ENCODE data around the gene LGR6.

LGR6 gene

DNA sequence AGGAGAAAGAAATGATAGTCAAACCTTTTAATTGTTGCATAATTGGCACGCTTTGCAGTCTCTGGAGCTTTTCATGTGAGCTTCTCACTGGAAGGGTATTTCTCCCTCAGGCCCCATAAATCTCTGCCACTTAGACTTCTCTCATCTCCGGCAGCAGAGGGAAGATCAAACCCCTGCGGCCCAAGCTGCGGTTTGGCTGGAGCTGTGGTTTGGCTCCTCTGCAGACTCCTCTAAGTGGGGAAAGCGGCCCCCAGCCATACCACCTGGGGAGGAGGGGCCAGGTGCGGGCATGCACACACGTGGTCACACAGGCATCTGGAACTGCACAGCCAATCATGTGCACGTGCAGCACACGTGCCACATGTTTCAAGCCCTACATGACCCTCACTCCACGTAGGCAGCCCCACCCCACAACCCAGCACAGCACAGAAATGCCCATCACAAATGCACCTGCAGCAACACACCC is 89.8 kb downstream of the LGR6 start:
- Histone ChIP-seq H3K9me3 (replicated peaks in 1 of 11) (no peaks in the 10 kb centered on the region), H3K9ac (no peak overlapping the region), H3K36me3 (peaks cover 0 to 28% (median 0%) of the 10 kb centered on the region in 11 experiments; a peak in 9 of 22 replicates), H3K4me2 (peak overlapping the region in 10 of 11 experiments; percentile 3 to 82 (median 64); a peak in 19 of 22 replicates), H3K4me1 (peaks cover 0 to 49% (median 41%) of the 10 kb centered on the region in 10 experiments; a peak in 16 of 20 replicates), H4K20me1 (peaks cover 0 to 21% (median 5%) of the 10 kb centered on the region in 11 experiments; a peak in 8 of 22 replicates), H3K27ac (no peak overlapping the region), H3K27me3 (peaks cover 0 to 3% (median 0%) of the 10 kb centered on the region in 11 experiments; a peak in 1 of 22 replicates), H3K4me3 (no peak overlapping the region)
- peak in 2 of 11 experiments; percentile 16 to 59; a peak in 1 of 22 replicates for TF ChIP-seq Cebpa-rat (IDR thresholded peaks at IDR 0.05)

DNA sequence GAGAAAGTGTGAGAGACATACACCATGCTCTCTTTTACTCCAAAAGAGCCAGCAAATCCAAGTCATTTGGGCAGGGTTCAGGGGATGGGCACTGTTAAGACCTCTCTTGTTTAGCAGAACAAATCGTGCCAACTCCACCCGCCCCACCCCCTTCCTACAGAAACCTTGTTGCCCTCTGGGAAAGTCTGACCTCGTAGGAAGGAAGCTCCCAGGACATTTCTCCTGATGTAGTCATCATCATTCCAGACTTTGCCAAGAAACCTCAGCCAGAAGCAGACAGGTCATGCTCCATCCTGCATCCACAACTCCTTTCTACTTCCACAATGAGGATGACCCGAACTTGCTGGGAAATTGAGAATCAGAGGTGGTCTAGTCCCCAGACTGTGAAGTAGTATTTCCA is 90.4 kb downstream of the LGR6 start:
- Histone ChIP-seq H4K20me1 (peaks cover 0 to 21% (median 5%) of the 10 kb centered on the region in 11 experiments; a peak in 8 of 22 replicates), H3K27ac (no peak overlapping the region), H3K4me3 (no peak overlapping the region), H3K36me3 (peaks cover 0 to 26% (median 0%) of the 10 kb centered on the region in 11 experiments; a peak in 8 of 22 replicates), H3K4me1 (peaks cover 0 to 49% (median 41%) of the 10 kb centered on the region in 10 experiments; a peak in 16 of 20 replicates), H3K9me3 (replicated peaks in 1 of 11) (no peaks in the 10 kb centered on the region), H3K27me3 (peaks cover 0 to 3% (median 0%) of the 10 kb centered on the region in 11 experiments; a peak in 1 of 22 replicates), H3K4me2 (peak overlapping the region in 7 of 11 experiments; percentile 57 to 82 (median 72); a peak in 11 of 22 replicates), H3K9ac (no peak overlapping the region)
- TF ChIP-seq Cebpa-rat (IDR thresholded peaks at IDR 0.05) = no peak

DNA sequence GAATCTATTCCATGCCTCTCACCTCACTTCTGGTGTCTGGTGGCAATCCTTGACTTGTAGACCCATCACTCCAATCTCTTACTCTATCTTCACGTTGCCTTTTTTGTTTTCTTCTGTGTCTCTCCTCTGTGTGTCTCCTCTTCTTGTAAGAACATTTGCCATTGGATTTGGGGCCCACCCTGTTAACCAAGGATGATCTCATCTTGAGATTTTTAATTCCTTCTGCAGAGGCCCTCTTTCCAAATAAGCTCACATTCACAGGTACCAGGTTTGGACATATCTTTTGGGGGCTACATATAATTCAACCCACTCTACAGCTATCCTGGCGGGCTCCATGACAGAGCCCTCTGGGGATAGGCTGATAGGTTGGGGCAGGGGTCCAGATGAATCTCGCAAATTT is 92.3 kb downstream of the LGR6 start:
- Histone ChIP-seq H3K4me2 (0 out of 22 replicates have a peak overlapping the region, but pooled peaks of 1 of the 11 experiments have one; percentile 2), H3K36me3 (peaks cover 0 to 15% (median 0%) of the 10 kb centered on the region in 11 experiments; a peak in 8 of 22 replicates), H3K27ac (no peak overlapping the region), H4K20me1 (peaks cover 0 to 21% (median 5%) of the 10 kb centered on the region in 11 experiments; a peak in 8 of 22 replicates), H3K27me3 (peaks cover 0 to 3% (median 0%) of the 10 kb centered on the region in 11 experiments; a peak in 1 of 22 replicates), H3K4me3 (no peak overlapping the region), H3K9me3 (replicated peaks in 1 of 11) (no peaks in the 10 kb centered on the region), H3K9ac (no peak overlapping the region), H3K4me1 (peaks cover 0 to 42% (median 36%) of the 10 kb centered on the region in 10 experiments; a peak in 16 of 20 replicates)
- TF ChIP-seq Cebpa-rat (IDR thresholded peaks at IDR 0.05) = no peak

DNA sequence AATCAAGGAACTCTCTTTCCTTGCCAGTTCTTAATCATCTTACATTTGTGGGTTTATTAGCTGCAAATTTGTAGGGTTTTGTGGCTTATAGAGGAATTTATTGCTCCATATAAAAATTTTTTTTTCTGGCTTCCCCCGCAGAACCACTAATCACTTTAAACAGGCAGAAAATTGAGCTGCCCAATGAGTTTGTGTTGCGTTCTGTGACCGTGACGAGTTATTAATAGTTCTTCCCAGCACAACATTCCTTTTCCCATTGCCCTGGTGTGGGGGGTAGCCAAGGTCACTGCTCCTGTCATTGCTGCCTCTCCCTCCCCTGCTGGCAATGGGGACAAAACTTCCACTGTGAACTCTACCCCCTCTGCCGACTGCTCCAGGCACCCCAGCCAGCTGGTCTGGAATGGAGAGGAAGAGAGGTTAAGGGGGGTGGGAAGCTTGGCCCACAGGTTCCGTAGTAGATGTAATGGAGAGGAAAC is 93.1 kb downstream of the LGR6 start:
- no peak overlapping the region for H3K4me3 ChIP-seq
- H3K27ac ChIP-seq = no peak overlapping the region
- H3K4me1 ChIP-seq = peaks cover 0 to 34% (median 28%) of the 10 kb centered on the region in 10 experiments; a peak in 16 of 20 replicates
- H3K4me2 ChIP-seq = peak overlapping the region in 4 of 11 experiments; percentile 3 to 17 (median 11); a peak in 3 of 22 replicates
- peaks cover 0 to 3% (median 0%) of the 10 kb centered on the region in 11 experiments; a peak in 1 of 22 replicates for H3K27me3 ChIP-seq
- no peaks in the 10 kb centered on the region for H3K9me3 ChIP-seq (replicated peaks in 1 of 11)
- peaks cover 0 to 8% (median 0%) of the 10 kb centered on the region in 11 experiments; a peak in 3 of 22 replicates for H3K36me3 ChIP-seq
- no peak overlapping the region for H3K9ac ChIP-seq
- no peak for TF ChIP-seq Cebpa-rat (IDR thresholded peaks at IDR 0.05)
- peaks cover 0 to 21% (median 5%) of the 10 kb centered on the region in 11 experiments; a peak in 8 of 22 replicates for H4K20me1 ChIP-seq

DNA sequence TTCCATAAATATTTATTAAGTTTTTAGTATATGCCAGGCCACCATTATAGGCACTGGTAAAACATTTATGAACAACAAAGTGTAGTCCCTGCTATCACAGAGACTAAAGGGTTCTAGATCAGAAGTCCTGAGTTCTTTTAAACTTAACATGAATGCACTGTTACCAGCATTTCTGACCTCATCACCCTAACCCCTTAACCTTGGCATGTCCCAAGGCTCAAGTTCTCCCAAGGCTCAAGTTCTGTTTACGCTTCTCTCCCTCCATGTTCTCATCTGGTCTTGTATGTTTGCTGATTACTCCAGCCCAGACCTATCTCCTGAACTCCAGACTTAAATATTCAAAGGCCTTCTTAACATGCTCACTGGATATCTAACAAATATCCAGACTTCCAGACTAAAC is 93.6 kb downstream of the LGR6 start:
- H3K4me3 ChIP-seq = no peak overlapping the region
- peaks cover 0 to 29% (median 23%) of the 10 kb centered on the region in 10 experiments; a peak in 16 of 20 replicates for H3K4me1 ChIP-seq
- H3K27me3 ChIP-seq = peaks cover 0 to 3% (median 0%) of the 10 kb centered on the region in 11 experiments; a peak in 1 of 22 replicates
- H3K9ac ChIP-seq = no peak overlapping the region
- no peak overlapping the region for H3K4me2 ChIP-seq
- H3K9me3 ChIP-seq (replicated peaks in 1 of 11) = no peaks in the 10 kb centered on the region
- no peak overlapping the region for H3K27ac ChIP-seq
- TF ChIP-seq Cebpa-rat (IDR thresholded peaks at IDR 0.05) = no peak
- peaks cover 0 to 19% (median 5%) of the 10 kb centered on the region in 11 experiments; a peak in 8 of 22 replicates for H4K20me1 ChIP-seq
- H3K36me3 ChIP-seq = peaks cover 0 to 2% (median 0%) of the 10 kb centered on the region in 11 experiments; a peak in 2 of 22 replicates

- TF ChIP-seq Cebpa-rat (IDR thresholded peaks at IDR 0.05) = no peak
- no peak overlapping the region for H3K4me3 ChIP-seq
- no peaks in the 10 kb centered on the region; a peak in 1 of 22 replicates for H3K36me3 ChIP-seq
- H3K27me3 ChIP-seq = 0 out of 22 replicates have a peak, but pooled peaks cover 0 to 3% (median 0%) of the 10 kb centered on the region in 11 experiments
- H3K9me3 ChIP-seq (replicated peaks in 1 of 11) = no peaks in the 10 kb centered on the region
- no peak overlapping the region for H3K9ac ChIP-seq
- H3K27ac ChIP-seq = no peak overlapping the region
- H3K4me2 ChIP-seq = no peak overlapping the region
- H3K4me1 ChIP-seq = peaks cover 0 to 19% (median 13%) of the 10 kb centered on the region in 10 experiments; a peak in 16 of 20 replicates
- H4K20me1 ChIP-seq = peaks cover 0 to 9% (median 5%) of the 10 kb centered on the region in 11 experiments; a peak in 5 of 22 replicates
Measured at GRCh38 chr1:202288177-202288576, 94.6 kb downstream of the LGR6 start.

- 0 out of 22 replicates have a peak overlapping the region, but pooled peaks of 1 of the 11 experiments have one; percentile 1 for H3K4me2 ChIP-seq
- H3K9ac ChIP-seq = no peak overlapping the region
- H3K4me1 ChIP-seq = peaks cover 0 to 11% (median 6%) of the 10 kb centered on the region in 10 experiments; a peak in 8 of 20 replicates
- H3K9me3 ChIP-seq (replicated peaks in 1 of 11) = no peaks in the 10 kb centered on the region
- H3K36me3 ChIP-seq = no peaks in the 10 kb centered on the region; a peak in 1 of 22 replicates
- no peak overlapping the region for H3K4me3 ChIP-seq
- H4K20me1 ChIP-seq = peaks cover 0 to 5% (median 0%) of the 10 kb centered on the region in 11 experiments; a peak in 2 of 22 replicates
- H3K27me3 ChIP-seq = no peaks in the 10 kb centered on the region
- H3K27ac ChIP-seq = no peak overlapping the region
- peak in 5 of 11 experiments; percentile 13 to 55 (median 18); a peak in 2 of 22 replicates for TF ChIP-seq Cebpa-rat (IDR thresholded peaks at IDR 0.05)
Measured at GRCh38 chr1:202289009-202289408, 95.4 kb downstream of the LGR6 start.

- Histone ChIP-seq H3K9me3 (replicated peaks in 1 of 11) (no peaks in the 10 kb centered on the region), H3K27ac (no peak overlapping the region), H3K4me2 (no peak overlapping the region), H3K36me3 (no peaks in the 10 kb centered on the region; a peak in 1 of 22 replicates), H3K9ac (no peak overlapping the region), H3K4me1 (peaks cover 0 to 19% (median 15%) of the 10 kb centered on the region in 10 experiments; a peak in 14 of 20 replicates), H4K20me1 (no peaks in the 10 kb centered on the region), H3K27me3 (no peaks in the 10 kb centered on the region), H3K4me3 (no peak overlapping the region)
- no peak for TF ChIP-seq Cebpa-rat (IDR thresholded peaks at IDR 0.05)
Measured at GRCh38 chr1:202291001-202291400, 97.4 kb downstream of the LGR6 start.
